HCT116 (cell line): ENCODE data around the gene DNAAF8.

Experiments
- CEBPB ChIP-seq: IDR thresholded peaks from 2 replicates; pipeline ENCODE4 v1.6.1; 2012; ENCODE audit warnings: low read depth
- EZH2 ChIP-seq: fragments of 200-600 bp; sonication (generic); IDR thresholded peaks from 2 replicates; pipeline ENCODE4 v1.6.1; 2017; ENCODE audit warnings: antibody characterized with exemption, mixed run types
- POLR2A ChIP-seq: IDR thresholded peaks from 2 replicates; pipeline ENCODE4 v1.7.0; 2011; ENCODE audit warnings: borderline replicate concordance; ENCODE audit not compliant: insufficient read depth, insufficient read length; ENCODE audit errors: extremely low read depth
- POLR2AphosphoS5 ChIP-seq: IDR thresholded peaks from 2 replicates; pipeline ENCODE4 v1.6.1; 2011; ENCODE audit warnings: mild to moderate bottlenecking, low read depth, low read length, moderate library complexity
- SP1 ChIP-seq: IDR thresholded peaks from 2 replicates; pipeline ENCODE4 v1.6.1; 2012; ENCODE audit warnings: low read depth
- TCF7L2 ChIP-seq: IDR thresholded peaks from 2 replicates; pipeline ENCODE4 v1.7.0; 2011; ENCODE audit warnings: borderline replicate concordance, inconsistent platforms; ENCODE audit not compliant: insufficient read depth, insufficient read length; ENCODE audit errors: extremely low read depth
- TF ChIP-seq, protein P1 (sequence below): IDR thresholded peaks from 2 replicates; pipeline ENCODE4 v1.6.1; 2011; ENCODE audit warnings: mild to moderate bottlenecking, low read length, moderate library complexity; ENCODE audit not compliant: insufficient replicate concordance; ENCODE audit errors: extremely low read depth
- TF ChIP-seq, protein P2 (sequence below), 3 experiments: fragments of 200-600 bp in 1 of 3; sonication (generic) in 1 of 3; IDR thresholded peaks in 2 of 3; conservative IDR thresholded peaks in 1 of 3; 2 replicates each; pipeline ENCODE4 v1.5.1; 2012 to 2017; ENCODE audit warnings: low read depth in 2 of 3, low read length in 2 of 3, antibody characterized with exemption in 1 of 3, borderline replicate concordance in 1 of 3, control low read depth in 1 of 3, mild to moderate bottlenecking in 1 of 3, mixed read lengths in 1 of 3, mixed run types in 1 of 3, moderate library complexity in 1 of 3; ENCODE audit not compliant: insufficient read depth in 1 of 3

DNA sequence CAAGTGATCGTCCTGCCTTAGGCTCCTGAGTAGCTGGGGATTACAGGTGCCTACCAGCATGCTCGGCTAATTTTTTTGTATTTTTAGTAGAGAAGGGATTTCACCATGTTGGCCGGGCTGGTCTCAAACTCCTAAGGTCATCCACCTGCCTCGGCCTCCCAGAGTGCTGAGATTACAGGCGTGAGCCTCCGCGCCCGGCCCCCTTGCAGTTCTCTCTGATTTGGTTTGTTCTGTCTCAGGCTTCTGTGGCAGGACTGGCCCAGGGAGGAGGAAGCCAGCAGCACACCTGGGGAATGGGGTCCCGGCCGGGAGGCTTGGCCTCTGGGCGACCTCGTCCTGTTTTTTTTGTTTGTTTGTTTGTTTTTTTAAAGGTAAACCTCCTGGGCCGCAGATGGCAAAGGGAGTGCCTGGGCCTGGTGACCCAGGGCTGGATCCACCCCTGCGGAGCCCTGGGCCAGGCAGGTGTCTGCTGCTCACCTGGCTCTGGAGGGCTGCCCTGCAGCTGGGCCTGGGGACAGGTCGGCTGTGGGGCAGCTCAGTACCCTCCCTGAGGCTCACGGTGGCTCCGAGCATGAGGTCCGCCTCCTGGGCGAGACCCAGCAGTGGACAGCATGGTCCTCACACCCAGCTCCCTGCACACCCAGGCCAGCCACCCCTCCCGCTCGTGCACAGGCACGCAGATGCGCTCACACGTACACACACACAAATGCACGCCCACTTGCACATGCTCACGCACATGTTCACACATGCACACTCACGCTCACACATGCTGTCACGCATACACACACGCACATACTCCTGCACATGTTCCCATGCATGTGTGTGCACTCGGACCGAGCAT lies 44.3 kb upstream of the DNAAF8 start:
- TF ChIP-seq CEBPB (no peak), EZH2 (no peak), POLR2AphosphoS5 (no peak), POLR2A (no peak), TCF7L2 (no peak), SP1 (no peak)
- TF ChIP-seq, protein P1, sequence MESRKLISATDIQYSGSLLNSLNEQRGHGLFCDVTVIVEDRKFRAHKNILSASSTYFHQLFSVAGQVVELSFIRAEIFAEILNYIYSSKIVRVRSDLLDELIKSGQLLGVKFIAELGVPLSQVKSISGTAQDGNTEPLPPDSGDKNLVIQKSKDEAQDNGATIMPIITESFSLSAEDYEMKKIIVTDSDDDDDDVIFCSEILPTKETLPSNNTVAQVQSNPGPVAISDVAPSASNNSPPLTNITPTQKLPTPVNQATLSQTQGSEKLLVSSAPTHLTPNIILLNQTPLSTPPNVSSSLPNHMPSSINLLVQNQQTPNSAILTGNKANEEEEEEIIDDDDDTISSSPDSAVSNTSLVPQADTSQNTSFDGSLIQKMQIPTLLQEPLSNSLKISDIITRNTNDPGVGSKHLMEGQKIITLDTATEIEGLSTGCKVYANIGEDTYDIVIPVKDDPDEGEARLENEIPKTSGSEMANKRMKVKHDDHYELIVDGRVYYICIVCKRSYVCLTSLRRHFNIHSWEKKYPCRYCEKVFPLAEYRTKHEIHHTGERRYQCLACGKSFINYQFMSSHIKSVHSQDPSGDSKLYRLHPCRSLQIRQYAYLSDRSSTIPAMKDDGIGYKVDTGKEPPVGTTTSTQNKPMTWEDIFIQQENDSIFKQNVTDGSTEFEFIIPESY: no peak
- TF ChIP-seq, protein P2, sequence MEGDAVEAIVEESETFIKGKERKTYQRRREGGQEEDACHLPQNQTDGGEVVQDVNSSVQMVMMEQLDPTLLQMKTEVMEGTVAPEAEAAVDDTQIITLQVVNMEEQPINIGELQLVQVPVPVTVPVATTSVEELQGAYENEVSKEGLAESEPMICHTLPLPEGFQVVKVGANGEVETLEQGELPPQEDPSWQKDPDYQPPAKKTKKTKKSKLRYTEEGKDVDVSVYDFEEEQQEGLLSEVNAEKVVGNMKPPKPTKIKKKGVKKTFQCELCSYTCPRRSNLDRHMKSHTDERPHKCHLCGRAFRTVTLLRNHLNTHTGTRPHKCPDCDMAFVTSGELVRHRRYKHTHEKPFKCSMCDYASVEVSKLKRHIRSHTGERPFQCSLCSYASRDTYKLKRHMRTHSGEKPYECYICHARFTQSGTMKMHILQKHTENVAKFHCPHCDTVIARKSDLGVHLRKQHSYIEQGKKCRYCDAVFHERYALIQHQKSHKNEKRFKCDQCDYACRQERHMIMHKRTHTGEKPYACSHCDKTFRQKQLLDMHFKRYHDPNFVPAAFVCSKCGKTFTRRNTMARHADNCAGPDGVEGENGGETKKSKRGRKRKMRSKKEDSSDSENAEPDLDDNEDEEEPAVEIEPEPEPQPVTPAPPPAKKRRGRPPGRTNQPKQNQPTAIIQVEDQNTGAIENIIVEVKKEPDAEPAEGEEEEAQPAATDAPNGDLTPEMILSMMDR (IDR thresholded peaks at IDR 0.05 in 2 of 3, conservative IDR thresholded peaks at IDR 0.05 in 1 of 3; ENCODE audit: borderline replicate concordance in 1 of 3, insufficient read depth in 1 of 3, low read depth in 2 of 3, low read length in 2 of 3): no peak
